ENCODE data around the gene PNPLA7. TPM values are rescaled to one million over a fixed set of nuclear protein-coding genes. Genes with fewer than 3 reads are reported as not detected.

The PNPLA7 gene
- total and polyA plus RNA-seq, 2 of the 4 experiments (the other 2 are of a cell fraction): under 0.01 to 0.89 TPM

DNA sequence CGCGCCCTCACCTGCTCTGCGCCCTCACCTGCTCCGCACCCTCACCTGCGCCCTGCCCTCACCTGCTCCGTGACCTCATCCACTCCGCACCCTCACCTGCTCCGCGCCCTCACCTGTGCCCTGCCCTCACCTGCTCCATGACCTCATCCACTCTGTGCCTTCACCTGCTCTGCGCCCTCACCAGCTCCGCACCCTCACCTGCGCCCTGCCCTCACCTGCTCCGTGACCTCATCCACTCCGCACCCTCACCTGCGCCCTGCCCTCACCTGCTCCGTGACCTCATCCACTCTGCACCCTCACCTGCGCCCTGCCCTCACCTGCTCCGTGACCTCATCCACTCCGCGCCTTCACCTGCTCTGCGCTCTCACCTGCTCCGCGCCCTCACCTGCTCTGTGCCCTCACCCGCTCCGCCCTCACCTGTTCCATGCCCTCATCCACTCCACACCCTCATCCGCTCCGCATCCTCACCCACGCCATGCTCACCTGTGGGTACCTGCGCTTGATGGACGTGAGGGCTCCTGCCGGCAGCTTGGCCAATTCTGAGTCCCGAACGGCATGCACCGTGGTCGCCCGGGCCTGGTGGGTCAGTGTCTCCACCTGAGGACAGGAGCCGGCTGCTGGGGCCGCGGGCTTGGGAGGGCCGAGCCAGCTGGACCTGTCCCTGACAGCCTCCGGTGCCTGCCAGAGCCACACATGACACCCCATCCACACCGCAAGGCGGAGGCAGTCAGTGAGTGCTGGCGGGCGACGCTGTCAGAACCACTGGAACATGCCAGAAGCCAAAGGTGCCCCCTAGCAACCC is 55.5 kb downstream of the PNPLA7 start:
- Histone ChIP-seq H3K4ac (ENCODE audit: low read depth, low read length) (no peak overlapping the region), H2AK5ac (ENCODE audit: low read depth, low read length) (no peak overlapping the region), H2BK5ac (ENCODE audit: low read depth, low read length, poor library complexity, severe bottlenecking) (no peak overlapping the region), H3K9me3 (ENCODE audit: control insufficient read depth, insufficient read depth, low read length) (peaks cover 4% of the 10 kb centered on the region; the same call in 1 of the 2 replicates), H3K56ac (ENCODE audit: extremely low read depth, insufficient read depth, low read length) (no peak overlapping the region), H3K79me1 (ENCODE audit: low read depth in 1 of 2, low read length in 2 of 2) (no peaks in the 10 kb centered on the region), H4K20me1 (ENCODE audit: insufficient read depth, low read length) (no peaks in the 10 kb centered on the region), H3K36me3 (ENCODE audit: control insufficient read depth, insufficient read depth, low read length) (no peaks in the 10 kb centered on the region), H3K14ac (replicated peaks; ENCODE audit: low read depth, low read length) (no peak overlapping the region), H2AFZ (replicated peaks; ENCODE audit: low read length, poor library complexity) (no peak overlapping the region), H2AK9ac (replicated peaks; ENCODE audit: low read depth, low read length, poor library complexity) (no peak overlapping the region), H3K4me1 (ENCODE audit: control insufficient read depth, insufficient read depth, low read length) (no peaks in the 10 kb centered on the region), H4K8ac (ENCODE audit: low read depth in 2 of 2, low read length in 2 of 2) (no peak overlapping the region), H3K27ac (ENCODE audit: insufficient read depth, low read length) (no peak overlapping the region), H4K91ac (ENCODE audit: insufficient read depth, low read depth, low read length) (no peak overlapping the region), H3K23ac (ENCODE audit: low read depth, low read length) (no peak overlapping the region), H3K4me2 (ENCODE audit: low read depth, low read length) (no peak overlapping the region), H4K5ac (ENCODE audit: low read depth, low read length) (no peak overlapping the region), H3K27me3 (ENCODE audit: control insufficient read depth, insufficient read depth, low read length) (peaks cover 4% of the 10 kb centered on the region), H3K9ac (ENCODE audit: low read depth, low read length) (no peak overlapping the region), H3K9me1 (ENCODE audit: insufficient read depth, low read length) (no peaks in the 10 kb centered on the region), H2BK20ac (ENCODE audit: low read depth, low read length) (no peak overlapping the region), H2BK15ac (ENCODE audit: low read depth, low read length) (no peak overlapping the region), H2BK120ac (ENCODE audit: low read depth, low read length) (no peak overlapping the region), H3K4me3 (ENCODE audit: insufficient read depth, low read depth, low read length) (no peak overlapping the region), H3K18ac (ENCODE audit: low read depth, low read length) (no peak overlapping the region)
- DNase-seq (no peak), ATAC-seq (ENCODE audit: low read depth) (no peak)
- intact Hi-C loops (cut with micrococcal nuclease) (no loop called here), dilution Hi-C loops (cut with HindIII; ENCODE audit: low sequenced_read_pairs, unreplicated experiment) (no loop called here), in situ Hi-C loops (cut with MboI; ENCODE audit: low sequenced_read_pairs) (no loop called here)
- ChIA-PET POLR2A (ENCODE audit: unreplicated experiment) (no interaction called here), CTCF (no interaction called here)
- no TSS peak for BruUV-seq (replicated peaks)
- WGBS, 2 experiments (ENCODE audit: extremely low coverage in 2 of 2, insufficient read length in 1 of 2): 93% methylated on average over 35 of the region's 46 CpGs; no CpG with 5 or more reads in 1 of the 2 experiments
- TF ChIP-seq MAZ (IDR thresholded peaks at IDR 0.05; ENCODE audit: borderline replicate concordance, low read depth, low read length) (no peak), MXI1 (IDR thresholded peaks at IDR 0.05; ENCODE audit: borderline replicate concordance, low read depth, low read length) (no peak), SMC3 (IDR thresholded peaks at IDR 0.05; ENCODE audit: low read depth, low read length) (no peak), BHLHE40 (IDR thresholded peaks at IDR 0.05; ENCODE audit: low read depth, low read length) (no peak), USF2 (IDR thresholded peaks at IDR 0.05; ENCODE audit: low read depth, low read length) (no peak), FOS (IDR thresholded peaks at IDR 0.05; ENCODE audit: low read depth, low read length) (no peak), RAD21 (IDR thresholded peaks at IDR 0.05; ENCODE audit: low read length) (no peak)
- TF ChIP-seq, protein P1, sequence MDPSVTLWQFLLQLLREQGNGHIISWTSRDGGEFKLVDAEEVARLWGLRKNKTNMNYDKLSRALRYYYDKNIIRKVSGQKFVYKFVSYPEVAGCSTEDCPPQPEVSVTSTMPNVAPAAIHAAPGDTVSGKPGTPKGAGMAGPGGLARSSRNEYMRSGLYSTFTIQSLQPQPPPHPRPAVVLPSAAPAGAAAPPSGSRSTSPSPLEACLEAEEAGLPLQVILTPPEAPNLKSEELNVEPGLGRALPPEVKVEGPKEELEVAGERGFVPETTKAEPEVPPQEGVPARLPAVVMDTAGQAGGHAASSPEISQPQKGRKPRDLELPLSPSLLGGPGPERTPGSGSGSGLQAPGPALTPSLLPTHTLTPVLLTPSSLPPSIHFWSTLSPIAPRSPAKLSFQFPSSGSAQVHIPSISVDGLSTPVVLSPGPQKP (IDR thresholded peaks at IDR 0.05; ENCODE audit: borderline replicate concordance, low read depth, low read length): no peak

Data from IMR-90 (cell line).